DOHH2 (cell line): ENCODE results near the gene OR9Q1.

Experiments used
- H3F3A ChIP-seq: fragments of 200-600 bp; sonication (generic), shearing (Covaris generic); 2 replicates; pipeline ENCODE4 v1.6.0; 2016; ENCODE audit warnings: antibody characterized with exemption, mild to moderate bottlenecking; ENCODE audit not compliant: control insufficient read depth, insufficient read depth
- H3K27ac ChIP-seq: fragments of 200-600 bp; sonication (generic); 2 replicates; pipeline ENCODE4 v1.5.1; 2014; ENCODE audit warnings: low read depth, mild to moderate bottlenecking, low read length, moderate library complexity
- H3K27me3 ChIP-seq: fragments of 200-600 bp; sonication (generic); 2 replicates; pipeline ENCODE4 v1.6.1; 2014; ENCODE audit warnings: mild to moderate bottlenecking, low read length, mixed read lengths; ENCODE audit not compliant: control insufficient read depth
- H3K36me3 ChIP-seq: fragments of 200-600 bp; sonication (generic); 2 replicates; pipeline ENCODE4 v1.6.1; 2014; ENCODE audit warnings: mild to moderate bottlenecking, low read length, moderate library complexity, mixed read lengths; ENCODE audit not compliant: control insufficient read depth
- H3K4me1 ChIP-seq: fragments of 200-600 bp; sonication (generic); 2 replicates; pipeline ENCODE4 v1.6.1; 2014; ENCODE audit warnings: mild to moderate bottlenecking, low read length, mixed read lengths; ENCODE audit not compliant: control insufficient read depth
- H3K4me2 ChIP-seq: fragments of 200-600 bp; sonication (generic); 2 replicates; pipeline ENCODE4 v1.6.0; 2014; ENCODE audit warnings: mild to moderate bottlenecking, low read length, moderate library complexity
- H3K4me3 ChIP-seq: fragments of 200-600 bp; sonication (generic); 2 replicates; pipeline ENCODE4 v1.5.1; 2014; ENCODE audit warnings: mild to moderate bottlenecking, low read length, mixed read lengths
- H3K79me2 ChIP-seq: fragments of 200-600 bp; sonication (generic); 2 replicates; pipeline ENCODE4 v1.6.1; 2014; ENCODE audit warnings: mild to moderate bottlenecking, low read length, mixed read lengths; ENCODE audit not compliant: control insufficient read depth
- H3K9me2 ChIP-seq: fragments of 200-600 bp; sonication (generic); replicated peaks from 2 replicates; pipeline ENCODE4 v1.6.1; 2014; ENCODE audit warnings: mild to moderate bottlenecking, low read length, mixed read lengths; ENCODE audit not compliant: control insufficient read depth
- H3K9me3 ChIP-seq: fragments of 200-600 bp; sonication (generic); 2 replicates; pipeline ENCODE4 v1.6.1; 2014; ENCODE audit warnings: antibody characterized with exemption, low read length, mixed read lengths; ENCODE audit not compliant: control insufficient read depth, insufficient read depth
- H4K20me1 ChIP-seq: fragments of 200-600 bp; sonication (generic); 2 replicates; pipeline ENCODE4 v1.6.0; 2014; ENCODE audit warnings: low read depth, mild to moderate bottlenecking, antibody characterized with exemption, low read length, moderate library complexity; ENCODE audit not compliant: control insufficient read depth, insufficient read depth
- EZH2phosphoT487 ChIP-seq: fragments of 200-600 bp; sonication (generic); IDR thresholded peaks from 2 replicates; pipeline ENCODE4 v1.6.1; 2017; ENCODE audit warnings: borderline replicate concordance, mild to moderate bottlenecking, antibody characterized with exemption, low read length, moderate library complexity, mixed read lengths
- TF ChIP-seq, protein P1 (sequence below): fragments of 200-600 bp; sonication (generic); IDR thresholded peaks from one replicate; pipeline ENCODE4 v1.5.1; 2014; ENCODE audit warnings: antibody characterized with exemption, mild to moderate bottlenecking, low read depth, low read length; ENCODE audit not compliant: poor library complexity, severe bottlenecking

Gene OR9Q1

GRCh38 chr11:58227956-58228615 is 204.4 kb downstream of the OR9Q1 start:
- no peak overlapping the region for H3K4me2 ChIP-seq
- TF ChIP-seq EZH2phosphoT487, result no peak
- TF ChIP-seq, protein P1, sequence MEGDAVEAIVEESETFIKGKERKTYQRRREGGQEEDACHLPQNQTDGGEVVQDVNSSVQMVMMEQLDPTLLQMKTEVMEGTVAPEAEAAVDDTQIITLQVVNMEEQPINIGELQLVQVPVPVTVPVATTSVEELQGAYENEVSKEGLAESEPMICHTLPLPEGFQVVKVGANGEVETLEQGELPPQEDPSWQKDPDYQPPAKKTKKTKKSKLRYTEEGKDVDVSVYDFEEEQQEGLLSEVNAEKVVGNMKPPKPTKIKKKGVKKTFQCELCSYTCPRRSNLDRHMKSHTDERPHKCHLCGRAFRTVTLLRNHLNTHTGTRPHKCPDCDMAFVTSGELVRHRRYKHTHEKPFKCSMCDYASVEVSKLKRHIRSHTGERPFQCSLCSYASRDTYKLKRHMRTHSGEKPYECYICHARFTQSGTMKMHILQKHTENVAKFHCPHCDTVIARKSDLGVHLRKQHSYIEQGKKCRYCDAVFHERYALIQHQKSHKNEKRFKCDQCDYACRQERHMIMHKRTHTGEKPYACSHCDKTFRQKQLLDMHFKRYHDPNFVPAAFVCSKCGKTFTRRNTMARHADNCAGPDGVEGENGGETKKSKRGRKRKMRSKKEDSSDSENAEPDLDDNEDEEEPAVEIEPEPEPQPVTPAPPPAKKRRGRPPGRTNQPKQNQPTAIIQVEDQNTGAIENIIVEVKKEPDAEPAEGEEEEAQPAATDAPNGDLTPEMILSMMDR, result no peak
- no peaks in the 10 kb centered on the region for H3K36me3 ChIP-seq
- H3K4me1 ChIP-seq, result no peaks in the 10 kb centered on the region
- H3K4me3 ChIP-seq, result no peak overlapping the region
- H3K9me3 ChIP-seq, result no peaks in the 10 kb centered on the region
- H3F3A ChIP-seq, result no peaks in the 10 kb centered on the region
- no peak overlapping the region for H3K27ac ChIP-seq
- no peaks in the 10 kb centered on the region for H3K27me3 ChIP-seq
- no peaks in the 10 kb centered on the region for H3K79me2 ChIP-seq
- no peaks in the 10 kb centered on the region for H4K20me1 ChIP-seq
- H3K9me2 ChIP-seq, result no peaks in the 10 kb centered on the region
